Limb (tissue), 2 donors: Measurements from ENCODE around the gene CCDC68.

Experiments
- DNase-seq, 2 donors: peaks; one replicate each; pipeline ENCODE4 v3.0.0-alpha.2; 2016; ENCODE audit errors: extremely low spot score in 2 of 2

Gene CCDC68

DNA sequence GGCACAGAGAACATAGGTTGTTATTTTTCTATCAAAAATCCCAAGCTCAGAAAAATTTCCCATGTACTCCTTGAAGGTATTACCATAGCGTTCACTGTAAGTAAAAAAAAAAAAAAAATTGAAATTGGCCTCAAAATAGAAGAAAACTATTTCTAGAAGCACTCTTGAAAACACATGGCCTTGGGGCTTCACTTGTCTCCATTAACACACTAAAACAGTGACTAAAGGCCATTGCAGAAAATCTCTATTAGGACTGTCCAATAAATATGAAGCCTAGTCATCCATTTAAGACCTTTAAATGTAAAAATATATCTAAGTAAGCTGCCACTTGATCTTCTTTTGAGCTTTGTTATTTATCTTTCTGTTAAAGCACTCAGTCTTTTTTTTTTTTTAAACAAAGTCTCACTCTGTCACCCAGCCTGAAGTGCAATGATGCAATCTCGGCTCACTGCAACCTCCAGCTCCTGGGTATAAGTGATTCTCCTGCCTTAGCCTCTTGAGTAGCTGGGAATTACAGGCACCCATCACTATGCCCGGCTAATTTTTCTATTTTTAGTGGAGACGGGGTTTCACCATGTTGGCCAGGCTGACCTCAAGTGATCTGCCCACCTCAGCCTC, 35.8 kb downstream of the CCDC68 start:
- no peak for DNase-seq

GRCh38 chr18:54919412-54919811, 39.8 kb downstream of the CCDC68 start:
- DNase-seq: no peak

DNA sequence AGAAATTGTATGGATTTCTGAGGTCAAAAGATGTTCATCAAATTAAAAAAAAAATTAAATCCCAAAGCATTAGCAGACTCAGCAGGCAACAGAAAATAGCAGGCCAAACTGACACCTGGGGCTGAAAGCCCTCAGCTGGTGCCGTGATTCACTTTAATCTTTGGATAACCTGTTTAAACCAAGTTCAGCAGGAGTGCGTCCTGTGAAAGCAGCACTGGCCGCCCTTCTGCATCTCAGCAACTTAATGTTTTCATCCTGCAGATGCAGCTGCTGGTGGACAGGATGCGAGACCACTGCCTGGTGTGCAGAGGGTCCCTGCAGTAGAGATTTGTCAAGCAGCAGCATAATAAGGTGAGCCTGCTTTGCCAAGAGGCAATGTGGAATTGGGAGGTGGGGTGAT, 41.2 kb downstream of the CCDC68 start:
- DNase-seq: no peak

DNA sequence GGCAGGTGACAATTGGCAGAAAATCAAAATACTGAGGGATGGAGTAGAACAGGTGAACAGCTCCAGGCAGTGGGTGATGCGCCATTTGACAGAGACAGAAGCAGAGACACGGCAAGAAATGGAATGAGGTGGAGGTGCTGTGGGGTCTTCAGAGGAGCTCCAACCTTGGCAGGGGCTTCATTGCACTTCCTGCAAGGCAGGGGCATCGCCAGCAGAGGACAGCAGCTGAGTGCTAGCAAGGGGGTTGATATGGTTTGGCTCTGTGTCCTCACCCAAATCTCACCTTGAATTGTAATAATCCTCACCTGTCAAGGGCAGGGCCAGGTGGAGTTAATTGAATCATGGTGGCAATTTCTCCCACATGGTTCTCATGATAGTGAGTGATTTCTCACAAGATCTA, 42.8 kb downstream of the CCDC68 start:
- no peak for DNase-seq

DNA sequence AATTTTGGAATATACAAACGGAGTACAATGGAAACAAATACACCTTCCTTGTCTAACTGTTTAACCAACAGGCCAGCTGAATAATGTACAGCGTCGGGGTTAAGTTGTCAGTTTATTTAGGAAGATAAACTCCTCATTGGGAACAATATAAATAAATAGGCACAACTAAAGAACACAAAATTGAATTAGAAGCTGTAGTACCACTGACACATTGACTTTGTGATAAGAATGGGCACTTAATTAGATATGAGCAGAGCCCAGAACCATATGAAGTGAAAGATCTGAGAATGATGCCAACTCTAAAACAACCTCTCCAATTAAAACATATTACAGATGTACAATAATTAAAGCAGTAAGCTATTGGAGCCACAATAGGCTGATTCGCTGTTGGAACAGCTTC, 44.4 kb downstream of the CCDC68 start:
- DNase-seq: no peak

DNA sequence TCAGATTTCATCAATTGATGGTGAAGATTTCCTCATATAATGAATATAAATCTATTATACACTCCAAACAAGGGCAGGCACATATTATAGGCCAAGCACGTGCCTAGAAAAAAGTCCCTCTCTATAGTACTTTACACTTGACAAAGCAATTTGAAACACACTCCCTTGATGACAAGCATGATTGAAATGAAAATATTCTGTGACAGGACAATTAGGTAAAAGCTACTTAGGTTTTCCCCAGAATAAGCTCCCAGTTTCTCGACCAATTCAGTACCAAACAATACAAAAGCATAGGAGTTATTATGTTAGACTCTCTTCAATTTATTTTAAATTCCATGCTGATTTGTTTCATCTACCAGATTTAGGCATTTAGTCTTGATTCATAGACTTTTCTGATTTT, 47.7 kb downstream of the CCDC68 start:
- no peak for DNase-seq

DNA sequence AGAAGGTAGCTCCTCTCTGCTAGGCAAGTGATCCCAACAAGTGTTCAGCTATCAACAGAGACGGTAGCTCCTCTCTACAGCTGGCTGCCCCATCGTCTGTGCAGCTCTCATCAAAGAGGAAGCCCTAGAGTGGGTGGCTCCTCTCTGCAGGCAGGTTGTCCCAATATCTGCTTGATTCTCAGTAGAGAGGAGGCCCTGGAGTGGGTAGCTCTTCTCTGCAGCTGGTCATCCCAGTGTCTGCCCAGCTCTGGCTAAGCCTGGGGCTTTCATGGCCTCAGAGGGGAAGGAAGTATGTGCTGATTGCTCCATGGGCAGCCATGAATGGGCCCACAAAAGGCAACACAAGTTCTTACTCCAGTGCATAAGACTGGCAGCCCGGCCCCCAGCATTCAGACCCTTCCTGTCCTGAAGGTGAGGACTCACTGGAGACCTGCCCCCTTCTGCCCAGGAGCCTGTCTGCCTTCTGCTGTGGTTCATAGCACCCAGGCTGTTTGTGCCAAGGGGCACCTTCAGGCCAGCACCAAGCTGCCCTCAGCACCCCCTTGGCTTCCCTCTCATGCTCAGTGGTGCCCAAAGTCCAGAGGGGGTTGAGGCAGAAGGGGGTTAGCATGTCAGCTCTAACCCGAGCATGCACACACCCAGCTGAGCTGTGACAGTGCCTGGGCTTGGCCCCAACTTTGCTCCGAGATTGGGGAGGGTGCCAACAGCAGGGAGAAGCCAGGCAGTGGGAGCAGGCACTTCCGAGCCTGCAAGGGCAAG, 48.9 kb downstream of the CCDC68 start:
- no peak for DNase-seq

GRCh38 chr18:54909538-54909937, 49.7 kb downstream of the CCDC68 start:
- DNase-seq: no peak

DNA sequence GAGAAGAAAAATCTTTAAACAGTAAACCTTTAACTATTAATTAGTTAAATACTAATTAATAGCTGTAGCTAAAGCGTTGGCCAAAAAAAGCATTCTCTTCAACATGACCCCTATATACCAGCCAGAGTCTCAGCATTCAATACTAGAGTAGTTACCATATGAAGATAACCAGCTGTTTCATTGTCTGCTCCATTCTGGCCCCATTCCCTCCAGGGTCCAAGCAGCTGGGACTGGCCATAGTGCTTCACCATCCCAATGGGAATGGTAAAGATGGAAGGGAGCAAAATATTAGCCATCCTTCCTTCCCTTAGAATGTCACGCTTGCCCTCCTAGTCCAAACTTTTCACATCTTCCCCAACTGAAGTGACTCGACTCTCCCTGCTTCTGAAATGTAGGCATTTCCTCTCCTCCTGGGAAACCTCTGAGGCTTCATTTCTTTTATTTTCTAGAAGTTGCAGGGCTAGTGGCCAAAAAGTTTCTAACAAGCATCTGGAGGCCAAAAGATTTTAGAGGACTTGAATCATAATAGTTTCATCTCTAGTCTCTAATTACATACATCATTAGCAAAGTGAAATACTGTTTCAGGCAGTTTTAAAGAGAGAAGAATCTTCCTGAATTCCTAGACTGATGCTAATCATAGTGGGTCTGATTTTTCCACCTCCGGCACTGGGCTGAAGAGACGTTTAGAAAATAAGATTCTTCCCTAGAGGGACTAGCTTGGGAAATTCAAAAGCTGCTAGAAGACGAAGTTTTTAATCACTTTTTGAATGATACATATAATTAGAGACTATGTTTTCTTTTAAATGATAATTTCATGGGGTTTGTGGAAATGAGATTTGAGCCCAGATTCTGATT, 52.7 kb downstream of the CCDC68 start:
- no peak for DNase-seq

DNA sequence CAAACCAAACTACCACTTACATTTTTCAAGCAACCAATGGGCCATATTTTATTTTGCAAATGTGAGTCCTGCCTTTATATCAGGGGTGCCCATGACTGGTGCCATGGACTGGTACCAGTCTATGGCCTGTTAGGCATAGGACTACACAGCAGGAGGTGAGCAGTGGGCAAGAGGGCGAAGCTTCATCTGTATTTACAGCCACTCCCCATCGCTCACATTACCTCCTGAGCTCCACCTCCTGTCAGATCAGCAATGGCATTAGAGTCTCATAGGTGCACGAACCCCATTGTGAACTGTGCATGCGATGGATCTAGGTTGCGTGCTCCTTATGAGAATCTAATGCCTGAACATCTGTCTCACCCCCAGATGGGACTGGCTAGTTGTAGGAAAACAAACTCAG, 53.6 kb downstream of the CCDC68 start:
- DNase-seq: no peak

GRCh38 chr18:54904581-54904980, 54.7 kb downstream of the CCDC68 start:
- no peak for DNase-seq

DNA sequence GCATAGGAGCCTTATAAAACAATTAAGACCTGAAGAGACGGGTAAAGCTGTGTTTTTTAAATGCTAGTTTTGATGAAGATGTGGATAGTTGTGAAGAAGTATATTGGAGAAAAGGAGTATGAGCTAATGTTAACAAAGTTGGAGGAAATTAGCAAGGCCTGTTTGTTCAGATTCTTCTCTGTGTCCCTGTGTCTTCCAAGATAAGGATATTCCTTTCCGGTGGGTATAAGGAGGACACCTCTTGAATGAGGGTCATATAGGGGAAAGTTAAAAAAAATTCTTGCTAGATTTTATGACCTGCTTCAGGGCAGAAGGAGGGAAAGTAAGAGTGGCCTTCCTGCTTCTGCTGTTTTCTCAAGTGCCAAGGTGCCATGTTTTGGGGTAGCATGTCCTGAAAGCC, 59.0 kb downstream of the CCDC68 start:
- no peak for DNase-seq

- DNase-seq: no peak
These were observed 59.8 kb downstream of the CCDC68 start for GRCh38 chr18:54899500-54899899.

DNA sequence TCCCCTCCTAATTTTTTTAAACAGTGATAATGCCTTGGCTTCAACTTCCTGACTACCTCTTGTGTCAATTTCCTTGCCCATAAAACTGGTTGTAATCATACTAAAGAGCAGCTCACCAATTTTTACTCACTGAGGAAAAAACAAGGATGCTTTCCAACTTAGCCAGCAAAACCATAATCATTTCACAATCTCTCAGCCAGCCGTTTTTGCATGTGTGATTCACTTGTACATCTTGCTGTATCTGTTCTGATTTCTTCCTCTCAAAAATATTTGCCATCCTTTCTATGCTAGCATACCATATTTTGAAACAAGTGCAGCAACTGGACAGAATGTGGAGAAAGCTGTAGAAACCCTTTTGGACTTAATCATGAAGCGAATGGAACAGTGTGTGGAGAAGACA, 70.3 kb downstream of the CCDC68 start:
- DNase-seq: no peak

DNA sequence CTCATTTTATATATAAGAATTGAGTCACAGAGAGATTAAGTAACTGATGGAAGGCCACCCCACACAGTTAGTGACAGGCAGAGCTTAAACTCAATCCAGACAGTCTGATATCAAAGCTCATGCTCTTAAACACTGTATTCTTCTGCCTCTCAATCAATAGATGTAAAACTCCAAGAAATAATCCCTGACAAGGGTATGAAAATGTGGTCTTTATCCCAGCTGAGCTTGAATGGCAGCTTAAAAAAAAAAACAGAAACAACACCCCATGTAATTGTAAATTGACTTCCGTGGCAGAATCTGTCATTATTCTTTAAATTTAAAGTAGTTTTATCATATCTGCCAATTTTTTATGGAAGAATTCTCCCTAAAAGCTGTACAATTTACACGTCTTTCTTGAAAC, 70.9 kb downstream of the CCDC68 start:
- no peak for DNase-seq

DNA sequence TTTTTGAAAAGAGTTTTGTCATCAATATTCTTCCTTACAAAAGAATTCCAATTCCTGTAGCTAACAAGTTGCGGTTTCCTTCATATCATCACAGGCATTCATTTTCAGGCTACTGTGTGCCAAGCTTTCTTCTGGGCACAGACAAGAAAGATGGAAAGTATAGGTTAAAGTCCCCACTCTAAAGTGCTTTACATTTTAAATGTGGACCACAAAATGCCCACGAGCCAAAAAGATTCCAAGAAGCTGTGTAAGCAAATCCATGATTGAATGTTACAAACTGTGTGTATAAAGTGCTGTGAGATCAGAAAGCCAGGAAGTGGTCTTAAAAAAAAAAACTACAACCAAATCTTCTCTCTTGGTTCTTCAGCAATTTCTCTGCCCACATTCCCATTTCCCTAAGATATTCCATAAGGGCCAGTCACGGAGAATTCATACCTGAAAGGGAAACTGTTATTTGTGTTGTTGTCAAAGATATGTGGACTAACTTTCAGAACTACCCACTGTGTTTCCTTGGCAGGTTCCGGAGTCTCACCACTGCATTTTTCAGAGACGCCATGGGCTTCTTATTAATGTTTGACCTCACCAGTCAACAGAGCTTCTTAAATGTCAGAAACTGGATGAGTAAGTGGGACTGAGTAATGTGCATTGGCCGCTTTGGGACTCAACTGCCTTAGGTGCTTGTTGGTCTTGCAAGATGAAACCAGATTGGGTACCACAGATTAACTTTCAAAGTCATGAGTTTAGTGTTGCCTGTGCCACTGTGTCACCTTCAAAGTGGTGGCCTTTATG, 75.3 kb downstream of the CCDC68 start:
- DNase-seq: no peak

DNA sequence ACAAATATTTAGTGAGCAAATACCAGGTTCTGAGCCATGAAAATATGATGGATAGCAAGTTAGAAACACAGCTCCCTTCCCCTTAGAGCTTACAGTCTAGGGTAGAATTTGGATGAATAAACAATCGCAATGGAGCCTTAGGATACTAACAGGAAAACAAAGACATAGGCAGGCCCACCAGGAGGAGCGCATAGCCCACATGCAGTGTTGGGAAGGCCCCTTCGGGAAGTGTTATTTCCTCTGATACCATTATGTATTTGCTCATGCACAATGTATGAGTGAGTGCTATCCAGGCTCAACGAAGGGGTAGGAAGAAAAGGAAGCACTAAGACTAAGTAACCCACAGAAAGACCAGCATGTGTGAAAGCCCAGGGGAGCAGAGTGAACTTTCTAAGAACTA, 76.9 kb downstream of the CCDC68 start:
- no peak for DNase-seq

GRCh38 chr18:54881229-54881768, 78.0 kb downstream of the CCDC68 start:
- DNase-seq: no peak

DNA sequence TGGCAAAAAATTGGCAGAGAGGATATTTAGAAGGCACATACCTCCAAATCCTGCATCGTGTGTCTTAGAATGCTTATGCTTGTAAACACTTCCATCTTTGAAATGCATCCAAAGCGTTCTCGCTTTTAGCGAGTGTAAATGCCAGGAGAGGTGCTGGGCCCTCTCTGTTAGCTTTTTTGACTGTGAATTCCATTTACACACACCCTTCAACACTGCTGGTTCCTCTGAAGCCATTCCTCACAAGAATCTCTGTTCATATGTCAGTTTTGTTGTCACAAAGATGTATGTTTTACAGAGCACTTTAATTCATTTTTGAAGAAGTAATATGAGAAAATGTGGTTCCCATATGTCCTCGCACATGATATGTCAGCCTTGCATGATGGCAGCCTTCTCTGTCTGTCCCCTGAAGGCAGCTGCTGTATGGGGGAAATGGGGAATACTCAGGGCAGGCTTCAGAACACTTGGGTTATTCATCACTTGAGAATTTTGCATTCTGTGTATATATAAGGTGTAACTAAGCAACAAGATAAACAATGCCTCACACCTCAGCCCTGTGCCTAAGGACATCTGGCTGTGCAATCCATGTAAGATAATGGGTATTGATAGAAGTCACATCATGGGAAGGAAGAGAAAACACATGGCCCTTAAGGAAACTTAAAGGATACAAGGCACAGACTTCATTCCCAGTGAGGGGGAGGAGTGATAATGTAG, 78.7 kb downstream of the CCDC68 start:
- peak in 1 of 2 donors; percentile 46 for DNase-seq

DNA sequence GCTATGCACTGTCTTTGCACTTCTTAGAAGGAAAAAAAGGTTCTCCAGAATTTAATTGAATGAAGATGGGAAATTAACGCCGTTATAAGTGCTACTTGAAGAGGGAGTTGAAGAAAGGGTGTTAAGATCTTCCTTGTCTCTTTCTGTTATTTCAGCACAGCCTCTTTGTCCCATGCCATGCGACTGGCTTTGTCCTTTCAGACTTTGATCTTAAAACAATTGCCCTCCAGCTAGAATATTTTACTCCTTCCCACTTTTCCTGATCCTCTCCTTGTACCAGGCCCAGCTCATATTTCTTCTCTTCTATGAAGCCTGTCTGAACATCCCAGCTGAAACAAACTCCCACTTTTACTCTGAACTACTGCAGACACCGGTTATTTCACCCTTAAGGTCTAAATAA, 79.6 kb downstream of the CCDC68 start:
- DNase-seq: no peak
